PC-3 (cell line): ENCODE results near the gene NSDHL.

Experiments used
- EZH2 ChIP-seq: fragments of 300-600 bp; sonication (generic); IDR thresholded peaks from one replicate; pipeline ENCODE4 v1.6.1; 2017; ENCODE audit warnings: antibody characterized with exemption, mild to moderate bottlenecking, low read length; ENCODE audit not compliant: unreplicated experiment
- EZH2phosphoT487 ChIP-seq: fragments of 300-600 bp; sonication (generic); IDR thresholded peaks from 2 replicates; pipeline ENCODE4 v1.6.1; 2018; ENCODE audit warnings: mild to moderate bottlenecking, antibody characterized with exemption, low read length, borderline replicate concordance
- TF ChIP-seq, protein P1 (sequence below): fragments of 300-600 bp; sonication (generic); conservative IDR thresholded peaks from 2 replicates; pipeline ENCODE4 v1.5.1; 2017; ENCODE audit warnings: antibody characterized with exemption, low read depth, mild to moderate bottlenecking, low read length

GRCh38 chrX:152895121-152895520 is 64.3 kb downstream of the NSDHL start:
- TF ChIP-seq, protein P1, sequence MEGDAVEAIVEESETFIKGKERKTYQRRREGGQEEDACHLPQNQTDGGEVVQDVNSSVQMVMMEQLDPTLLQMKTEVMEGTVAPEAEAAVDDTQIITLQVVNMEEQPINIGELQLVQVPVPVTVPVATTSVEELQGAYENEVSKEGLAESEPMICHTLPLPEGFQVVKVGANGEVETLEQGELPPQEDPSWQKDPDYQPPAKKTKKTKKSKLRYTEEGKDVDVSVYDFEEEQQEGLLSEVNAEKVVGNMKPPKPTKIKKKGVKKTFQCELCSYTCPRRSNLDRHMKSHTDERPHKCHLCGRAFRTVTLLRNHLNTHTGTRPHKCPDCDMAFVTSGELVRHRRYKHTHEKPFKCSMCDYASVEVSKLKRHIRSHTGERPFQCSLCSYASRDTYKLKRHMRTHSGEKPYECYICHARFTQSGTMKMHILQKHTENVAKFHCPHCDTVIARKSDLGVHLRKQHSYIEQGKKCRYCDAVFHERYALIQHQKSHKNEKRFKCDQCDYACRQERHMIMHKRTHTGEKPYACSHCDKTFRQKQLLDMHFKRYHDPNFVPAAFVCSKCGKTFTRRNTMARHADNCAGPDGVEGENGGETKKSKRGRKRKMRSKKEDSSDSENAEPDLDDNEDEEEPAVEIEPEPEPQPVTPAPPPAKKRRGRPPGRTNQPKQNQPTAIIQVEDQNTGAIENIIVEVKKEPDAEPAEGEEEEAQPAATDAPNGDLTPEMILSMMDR: no peak; the same call in 1 of the 2 replicates
- TF ChIP-seq EZH2: no peak
- no peak for TF ChIP-seq EZH2phosphoT487
